Activated CD4-positive, alpha-beta memory T cell treated with anti-CD3 and anti-CD28 coated beads for 36 hours (primary cell): ENCODE measurements around the gene FAM171A2. TPM values are rescaled to one million over a fixed set of nuclear protein-coding genes. Genes with fewer than 3 reads are reported as not detected.
A peak's percentile ranks its signal among the peaks of the same experiment; 100 is the strongest.
"Not testable (repeated sequence)": the region's sequence is repeated elsewhere in the genome, so short reads cannot be mapped to it uniquely, and the experiment has no call there.

Experiments
- CTCF ChIA-PET: fragments of 350-600 bp; sonication (Branson Sonifier 250); formaldehyde crosslinking; loops from one replicate; lab custom pipeline; 2021; ENCODE audit warnings: antibody characterized with exemption, inconsistent platforms; lab: Charles Lee
- POLR2A ChIA-PET: fragments of 350-600 bp; sonication (Branson Sonifier 250); formaldehyde crosslinking; loops from one replicate; lab custom pipeline; 2021; ENCODE audit warnings: antibody characterized with exemption; lab: Charles Lee
- DNase-seq: peaks from one replicate; pipeline ENCODE4 v3.0.0-alpha.2; 2020
- H3K27ac Mint-ChIP-seq: one replicate; pipeline ENCODE4 v1.8.0; 2021; ENCODE audit warnings: mixed read lengths
- H3K27me3 Mint-ChIP-seq: one replicate; pipeline ENCODE4 v1.8.0; 2021; ENCODE audit warnings: mixed read lengths
- H3K36me3 Mint-ChIP-seq: one replicate; pipeline ENCODE4 v1.8.0; 2021; ENCODE audit warnings: mixed read lengths
- H3K4me1 Mint-ChIP-seq: one replicate; pipeline ENCODE4 v1.8.0; 2021; ENCODE audit warnings: low read depth, mixed read lengths
- H3K4me3 Mint-ChIP-seq: one replicate; pipeline ENCODE4 v1.8.0; 2021; ENCODE audit warnings: mild to moderate bottlenecking, mixed read lengths
- H3K9me3 Mint-ChIP-seq: one replicate; pipeline ENCODE4 v1.8.0; 2021; ENCODE audit warnings: mixed read lengths
- intact Hi-C: fragments of 100-400 bp; cut with micrococcal nuclease; formaldehyde crosslinking; loops from one replicate; pipeline ENCODE4 v1.15.1; 2023
- total RNA-seq, 2 experiments: library from RNA; stranded (reverse); gene quantifications; one replicate each; pipeline ENCODE4 v1.2.3, GENCODE V29; 2021

Gene FAM171A2
- total RNA-seq, 2 experiments from 2014 or later: 0.19 to 0.21 TPM

DNA sequence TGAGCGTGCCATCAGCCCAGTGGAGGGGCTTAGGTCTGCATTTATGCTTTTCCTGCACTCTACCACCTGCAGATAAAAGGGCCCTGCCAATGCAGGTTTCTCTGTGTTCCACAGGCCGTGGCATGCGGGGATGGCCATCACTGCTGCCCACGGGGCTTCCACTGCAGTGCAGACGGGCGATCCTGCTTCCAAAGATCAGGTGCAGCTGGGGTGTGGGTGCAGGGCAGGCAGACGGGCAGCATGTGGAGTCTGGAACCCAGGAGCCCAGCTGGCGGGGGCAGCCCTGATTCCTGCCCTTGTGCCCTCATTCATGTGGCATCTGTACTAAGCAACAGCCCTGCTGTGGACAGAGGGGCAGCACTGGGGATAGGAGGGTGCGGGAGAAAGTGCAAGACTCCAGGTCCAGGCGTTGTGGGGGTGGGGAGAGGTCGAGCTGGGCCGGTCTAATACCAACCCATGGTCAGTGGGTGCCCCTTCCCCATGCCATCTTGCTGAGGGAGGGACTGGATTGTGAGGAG is 14.0 kb downstream of the FAM171A2 start:
- intact Hi-C loops: no loop called here
- ChIA-PET POLR2A (interaction anchor here (1.2 kb wide), 2 partner anchors 129 to 140 kb away, joined by 4 to 5 read pairs; no protein-coding TSS in a partner anchor), CTCF (interaction anchor here (0.6 to 5.2 kb wide), 14 partner anchors 8 to 226 kb away, joined by 3 to 32 read pairs (median 4); partner anchors contain the start of genes FAM171A2, HDAC5 and TMUB2)

DNA sequence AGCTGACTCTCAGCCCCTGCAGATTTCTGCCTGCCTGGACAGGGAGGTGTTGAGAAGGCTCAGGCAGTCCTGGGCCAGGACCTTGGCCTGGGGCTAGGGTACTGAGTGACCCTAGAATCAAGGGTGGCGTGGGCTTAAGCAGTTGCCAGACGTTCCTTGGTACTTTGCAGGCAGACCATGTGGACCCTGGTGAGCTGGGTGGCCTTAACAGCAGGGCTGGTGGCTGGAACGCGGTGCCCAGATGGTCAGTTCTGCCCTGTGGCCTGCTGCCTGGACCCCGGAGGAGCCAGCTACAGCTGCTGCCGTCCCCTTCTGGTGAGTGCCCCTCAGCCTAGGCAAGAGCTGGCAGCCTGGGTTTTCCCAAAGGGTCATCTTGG is 14.7 kb downstream of the FAM171A2 start:
- Mint-ChIP-seq H3K9me3 (no peaks in the 10 kb centered on the region), H3K4me1 (peaks cover 24% of the 10 kb centered on the region), H3K27me3 (no peaks in the 10 kb centered on the region), H3K36me3 (peaks cover 11% of the 10 kb centered on the region), H3K4me3 (no peak overlapping the region), H3K27ac (no peak overlapping the region)
- intact Hi-C loops: no loop called here
- ChIA-PET CTCF (interaction anchor here (2.3 to 5.2 kb wide), 3 partner anchors 9 to 139 kb away, joined by 8 to 32 read pairs (median 19); no protein-coding TSS in a partner anchor), POLR2A (no interaction called here)
- no peak for DNase-seq

More for the DNA sequence above, 14.0 kb downstream of the FAM171A2 start:
- Mint-ChIP-seq H3K4me1 (peaks cover 24% of the 10 kb centered on the region), H3K27ac (no peak overlapping the region), H3K4me3 (no peak overlapping the region), H3K9me3 (no peaks in the 10 kb centered on the region), H3K36me3 (peaks cover 11% of the 10 kb centered on the region), H3K27me3 (no peaks in the 10 kb centered on the region)
- no peak for DNase-seq

DNA sequence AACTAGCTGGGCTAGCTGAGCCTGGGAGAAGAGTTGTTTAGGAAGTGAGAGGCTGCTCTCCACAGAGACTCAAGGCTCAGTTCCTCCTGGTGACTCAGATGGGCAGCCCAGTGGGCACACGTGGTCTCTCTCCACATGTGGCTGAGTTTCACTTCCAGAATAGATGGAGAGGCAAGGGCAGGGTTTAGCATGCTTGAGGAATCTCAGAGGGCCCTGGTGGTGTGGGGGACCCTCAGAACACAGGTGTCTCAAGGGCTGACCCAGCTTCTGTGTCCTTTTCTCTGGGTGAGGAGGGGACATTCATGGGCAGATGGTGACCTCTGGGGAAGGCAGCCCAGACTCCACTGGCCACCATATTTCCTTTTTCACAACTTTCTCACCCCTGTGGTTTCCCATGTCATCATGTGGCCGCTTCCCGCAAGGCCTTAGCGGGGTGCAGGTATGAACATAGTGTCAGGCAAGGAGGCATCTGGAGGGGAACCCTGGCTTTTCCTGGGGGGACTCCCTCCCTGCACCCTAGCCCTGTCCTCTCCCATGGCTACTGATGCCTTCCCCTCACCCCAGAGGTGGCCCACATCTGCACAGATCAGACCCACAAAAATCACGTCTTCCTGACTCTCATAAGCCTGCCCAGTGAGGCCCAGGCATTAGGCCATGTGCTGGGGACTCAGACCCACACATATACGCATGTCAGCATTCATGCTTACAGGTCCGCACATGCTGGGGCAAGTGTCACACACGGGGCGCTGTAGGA is 15.2 kb downstream of the FAM171A2 start:
- Mint-ChIP-seq H3K9me3 (no peaks in the 10 kb centered on the region), H3K27ac (no peak overlapping the region), H3K27me3 (no peaks in the 10 kb centered on the region), H3K36me3 (peaks cover 11% of the 10 kb centered on the region), H3K4me3 (no peak overlapping the region), H3K4me1 (peaks cover 24% of the 10 kb centered on the region)
- intact Hi-C loops: no loop called here
- ChIA-PET CTCF (interaction anchor here (0.6 to 5.2 kb wide), 5 partner anchors 10 to 225 kb away, joined by 3 to 32 read pairs (median 8); partner anchors contain the start of gene HDAC5), POLR2A (no interaction called here)
- DNase-seq: peak; percentile 27

DNA sequence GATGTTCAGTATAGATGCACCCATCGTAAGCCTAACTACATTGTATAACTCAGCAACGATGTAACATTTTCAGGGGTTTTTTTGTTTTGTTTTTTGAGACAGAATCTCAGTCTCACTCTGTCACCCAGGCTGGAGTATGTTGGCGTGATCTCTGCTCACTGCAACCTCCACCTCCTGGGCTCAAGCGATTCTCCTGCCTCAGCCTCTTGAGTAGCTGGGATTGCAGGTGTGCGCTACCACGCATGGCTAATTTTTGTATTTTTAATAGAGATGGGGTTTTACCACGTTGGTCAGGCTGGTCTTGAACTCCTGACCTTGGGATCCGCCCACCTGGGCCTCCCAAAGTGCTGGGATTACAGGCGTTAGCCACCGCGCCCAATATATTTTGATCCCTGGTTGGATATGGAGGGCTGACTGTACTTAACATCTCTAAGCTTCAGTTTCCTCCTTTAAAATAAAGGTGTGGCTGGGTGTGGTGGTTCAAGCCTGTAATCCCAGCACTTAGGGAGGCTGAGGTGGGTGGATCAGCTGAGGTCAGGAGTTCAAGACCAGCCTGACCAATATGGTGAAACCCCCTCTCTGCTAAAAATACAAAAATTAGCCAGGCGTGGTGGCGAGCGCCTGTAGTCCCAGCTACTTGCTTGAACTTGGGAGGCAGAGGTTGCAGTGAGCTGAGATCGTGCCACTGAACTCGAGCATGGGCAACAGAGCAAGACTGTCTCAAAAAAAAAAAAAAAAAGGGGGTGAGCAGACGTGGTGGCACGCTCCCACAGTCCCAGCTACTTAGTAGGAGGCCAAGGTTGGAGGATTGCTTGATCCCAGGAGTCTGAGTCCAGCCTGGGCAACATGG is 16.2 kb downstream of the FAM171A2 start:
- H3K4me3 Mint-ChIP-seq, H3K27ac Mint-ChIP-seq: not testable (repeated sequence)

DNA sequence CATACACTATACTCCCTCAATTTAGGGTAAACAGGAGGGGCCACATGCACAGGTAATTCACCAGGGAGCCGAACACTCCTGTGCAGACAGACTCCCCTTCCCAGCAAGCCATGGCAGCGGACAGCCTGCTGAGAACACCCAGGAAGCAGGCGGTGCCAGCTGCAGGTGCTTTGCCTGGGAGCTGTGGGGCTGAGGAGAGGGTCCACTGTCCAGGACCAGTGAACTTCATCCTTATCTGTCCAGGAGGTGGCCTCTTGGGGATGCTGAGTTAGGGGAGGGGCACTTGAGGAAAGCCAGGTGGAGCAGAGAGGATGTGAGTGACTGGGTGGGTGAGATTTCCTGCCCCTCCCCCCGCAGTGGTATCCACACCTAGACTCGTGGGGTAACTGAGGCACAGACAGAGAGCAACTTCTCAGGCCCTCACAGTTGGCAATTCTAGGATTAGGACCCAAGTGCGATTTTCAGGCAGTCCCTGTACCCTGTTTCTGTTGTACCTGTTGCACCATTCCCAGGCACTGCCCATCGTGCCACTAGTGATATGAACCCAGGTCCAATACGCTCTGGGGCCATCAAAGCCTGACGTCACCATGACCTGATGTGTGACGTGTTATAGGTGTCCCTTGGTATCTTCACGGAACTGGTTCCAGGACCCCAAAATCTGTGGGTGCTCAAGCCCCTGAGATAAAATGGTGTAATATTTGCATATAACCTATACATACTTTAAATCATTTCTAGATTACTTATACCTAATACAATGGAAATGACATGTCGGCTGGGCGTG is 17.4 kb downstream of the FAM171A2 start:
- peak overlapping the region; percentile 82 for H3K4me3 Mint-ChIP-seq
- H3K9me3 Mint-ChIP-seq: no peaks in the 10 kb centered on the region
- DNase-seq: no peak
- peaks cover 4% of the 10 kb centered on the region for H3K36me3 Mint-ChIP-seq
- CTCF ChIA-PET: interaction anchor here (0.6 to 2.7 kb wide), 22 partner anchors 9 to 432 kb away, joined by 3 to 28 read pairs (median 4); partner anchors contain the start of genes FAM171A2 and TMUB2
- intact Hi-C loops: no loop called here
- no peaks in the 10 kb centered on the region for H3K27me3 Mint-ChIP-seq
- POLR2A ChIA-PET: interaction anchor here (0.6 to 1.9 kb wide), 4 partner anchors 125 to 521 kb away, joined by 3 to 5 read pairs (median 4); partner anchors contain the start of gene TMUB2
- no peak overlapping the region for H3K27ac Mint-ChIP-seq
- peaks cover 21% of the 10 kb centered on the region for H3K4me1 Mint-ChIP-seq

More for the DNA sequence above, 16.2 kb downstream of the FAM171A2 start:
- H3K4me1 Mint-ChIP-seq: peaks cover 21% of the 10 kb centered on the region
- DNase-seq, H3K27me3 Mint-ChIP-seq, H3K36me3 Mint-ChIP-seq, H3K9me3 Mint-ChIP-seq, POLR2A ChIA-PET, intact Hi-C loops: not testable (repeated sequence)
- CTCF ChIA-PET: interaction anchor here (0.7 to 5.2 kb wide), 5 partner anchors 11 to 161 kb away, joined by 3 to 32 read pairs (median 6); partner anchors contain the start of genes FAM171A2 and TMUB2

DNA sequence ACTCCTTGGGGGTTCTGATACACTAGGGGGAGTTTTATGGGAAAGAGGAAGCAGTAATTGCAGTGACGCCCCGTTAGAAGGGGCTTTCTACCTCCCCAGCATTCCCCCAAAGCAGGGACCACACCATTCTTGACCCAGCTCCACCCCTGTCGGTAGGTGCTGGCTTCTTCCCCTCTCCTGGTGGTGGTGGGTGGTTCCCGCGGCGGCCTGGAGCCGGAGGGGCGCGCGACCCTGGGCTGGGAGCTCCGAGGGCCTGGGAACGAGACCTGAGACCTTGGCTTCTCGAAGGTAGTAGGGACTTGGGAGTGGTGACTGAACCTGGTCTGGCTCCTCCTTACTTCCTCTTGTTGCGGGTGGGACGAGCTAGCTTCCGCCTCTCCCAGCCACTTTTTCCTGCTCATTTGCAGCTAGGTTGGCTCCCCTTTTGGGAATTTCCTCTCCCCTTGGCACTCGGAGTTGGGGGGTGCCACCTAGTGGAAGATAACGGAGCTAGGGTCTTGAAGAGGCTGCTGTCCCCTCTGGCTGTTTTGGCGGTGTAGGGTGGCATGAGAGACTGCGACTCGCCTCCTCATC is 18.1 kb downstream of the FAM171A2 start:
- Mint-ChIP-seq H3K4me1 (peaks cover 21% of the 10 kb centered on the region), H3K36me3 (no peaks in the 10 kb centered on the region), H3K27me3 (no peaks in the 10 kb centered on the region), H3K27ac (peak overlapping the region; percentile 66), H3K9me3 (no peaks in the 10 kb centered on the region), H3K4me3 (peak overlapping the region; percentile 82)
- intact Hi-C loops: loop anchor here (2.0 kb wide), 1 partner anchor 15 kb away; no protein-coding TSS in a partner anchor
- POLR2A ChIA-PET: interaction anchor here (0.6 to 1.9 kb wide), 7 partner anchors 9 to 522 kb away, joined by 3 to 5 read pairs (median 4); partner anchors contain the start of genes SLC25A39 and TMUB2
- CTCF ChIA-PET: interaction anchor here (0.6 to 2.7 kb wide), 32 partner anchors 8 to 433 kb away, joined by 3 to 28 read pairs (median 4); partner anchors contain the start of genes FAM171A2, HDAC5, RUNDC3A and TMUB2
- DNase-seq: peak; percentile 60

DNA sequence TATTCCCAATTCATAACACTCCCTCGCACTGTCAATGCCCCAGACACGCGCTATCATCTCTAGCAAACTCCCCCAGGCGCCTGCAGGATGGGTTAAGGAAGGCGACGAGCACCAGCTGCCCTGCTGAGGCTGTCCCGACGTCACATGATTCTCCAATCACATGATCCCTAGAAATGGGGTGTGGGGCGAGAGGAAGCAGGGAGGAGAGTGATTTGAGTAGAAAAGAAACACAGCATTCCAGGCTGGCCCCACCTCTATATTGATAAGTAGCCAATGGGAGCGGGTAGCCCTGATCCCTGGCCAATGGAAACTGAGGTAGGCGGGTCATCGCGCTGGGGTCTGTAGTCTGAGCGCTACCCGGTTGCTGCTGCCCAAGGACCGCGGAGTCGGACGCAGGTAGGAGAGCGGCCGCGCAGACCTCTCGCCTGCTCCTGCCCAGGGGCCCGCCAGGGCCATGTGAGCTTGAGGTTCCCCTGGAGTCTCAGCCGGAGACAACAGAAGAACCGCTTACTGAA is 18.7 kb downstream of the FAM171A2 start, which contains the start of gene GRN:
Gene GRN (plus strand): TSS at position 364 of the 515 bp plus-strand sequence. CDS start 3,863 bp downstream, outside the sequence.
- H3K27ac Mint-ChIP-seq: peak within 1 kb of the TSS; percentile 66
- intact Hi-C loops: loop anchor here (2.0 kb wide), 1 partner anchor 14 kb away; no protein-coding TSS in a partner anchor
- no peaks in the 10 kb centered on the region for H3K36me3 Mint-ChIP-seq
- peak; percentile 93 for DNase-seq
- ChIA-PET POLR2A (interaction anchor here (0.6 to 1.9 kb wide), 7 partner anchors 10 to 158 kb away, joined by 3 to 5 read pairs (median 3); partner anchors contain the start of genes SLC25A39 and TMUB2), CTCF (interaction anchor here (0.7 to 2.7 kb wide), 28 partner anchors 8 to 434 kb away, joined by 3 to 28 read pairs (median 4); partner anchors contain the start of genes FAM171A2, HDAC5, RUNDC3A and TMUB2)
- peaks cover 21% of the 10 kb centered on the region for H3K4me1 Mint-ChIP-seq
- no peaks in the 10 kb centered on the region for H3K27me3 Mint-ChIP-seq
- peak within 1 kb of the TSS; percentile 82 for H3K4me3 Mint-ChIP-seq
- H3K9me3 Mint-ChIP-seq: no peaks in the 10 kb centered on the region

DNA sequence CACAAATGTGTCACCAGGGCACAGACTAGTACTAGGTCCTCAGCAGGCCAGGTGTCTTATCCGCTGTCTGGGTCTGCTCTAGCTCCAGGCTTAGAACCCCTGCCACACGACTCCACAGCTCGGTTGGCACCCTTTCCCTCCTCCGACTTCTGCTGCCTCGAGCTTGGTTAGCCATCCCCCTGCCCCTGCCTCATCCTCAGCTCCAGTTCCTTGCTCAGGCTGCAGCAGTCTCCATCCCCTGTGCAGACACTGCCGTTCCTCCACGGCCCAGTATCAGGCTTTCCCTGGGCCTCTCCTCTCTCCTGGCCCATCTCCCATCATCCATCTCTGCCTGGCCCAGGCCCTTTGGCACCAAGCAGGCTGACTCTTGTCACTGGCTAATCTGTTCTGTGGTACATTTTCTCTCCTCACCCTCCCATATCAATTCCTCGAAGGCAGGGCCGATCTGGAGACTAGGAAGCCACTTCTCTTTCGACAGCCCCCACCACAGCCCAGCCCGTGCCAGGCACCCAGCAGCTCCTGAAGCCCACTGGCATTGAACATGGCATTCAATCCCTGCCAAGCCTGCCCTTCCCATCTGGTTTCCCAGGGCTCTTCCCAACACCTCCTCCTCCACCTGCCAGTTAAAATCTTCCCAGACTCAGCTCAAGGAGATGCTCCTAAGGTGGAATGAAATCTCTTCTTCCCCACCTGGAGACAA is 20.0 kb downstream of the FAM171A2 start:
- ChIA-PET POLR2A (no interaction called here), CTCF (interaction anchor here (1.1 to 2.7 kb wide), 5 partner anchors 12 to 140 kb away, joined by 3 to 28 read pairs (median 17); partner anchors contain the start of gene FAM171A2)
- Mint-ChIP-seq H3K27me3 (no peaks in the 10 kb centered on the region), H3K36me3 (no peaks in the 10 kb centered on the region), H3K27ac (no peak overlapping the region), H3K4me1 (peaks cover 21% of the 10 kb centered on the region), H3K9me3 (no peaks in the 10 kb centered on the region), H3K4me3 (no peak overlapping the region)
- intact Hi-C loops: loop anchor here (2.0 kb wide), 1 partner anchor 13 kb away; no protein-coding TSS in a partner anchor
- DNase-seq: no peak

DNA sequence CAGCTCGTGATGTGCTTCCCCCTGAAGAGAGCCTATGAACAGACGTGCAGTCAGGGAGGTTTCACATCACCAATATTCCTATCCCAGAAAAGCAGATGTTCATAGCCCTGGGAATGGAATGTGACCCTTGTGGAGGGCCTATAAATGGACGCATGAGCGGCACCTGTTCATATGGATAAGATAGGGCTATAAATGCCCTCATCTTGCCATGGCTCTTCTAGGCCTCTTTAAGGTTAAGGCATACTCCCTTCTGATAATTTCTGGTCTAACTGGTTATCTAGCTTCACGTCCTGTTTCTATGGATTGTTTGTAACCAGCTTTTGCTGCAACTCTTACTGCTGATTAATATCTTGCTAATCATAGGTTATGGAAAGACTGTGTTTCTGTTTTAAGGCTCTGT is 23.1 kb downstream of the FAM171A2 start:
- H3K36me3 Mint-ChIP-seq, intact Hi-C loops, H3K4me3 Mint-ChIP-seq, H3K27me3 Mint-ChIP-seq, H3K4me1 Mint-ChIP-seq, H3K9me3 Mint-ChIP-seq, H3K27ac Mint-ChIP-seq, POLR2A ChIA-PET, DNase-seq: not testable (repeated sequence)
- CTCF ChIA-PET: interaction anchor here (1.0 to 1.7 kb wide), 3 partner anchors 9 to 130 kb away, joined by 3 to 8 read pairs (median 5); no protein-coding TSS in a partner anchor
